Activated T-cell treated with anti-CD3 and anti-CD28 coated beads, Interleukin-2, amount 50 U/mL, for 48 hours (primary cell): ENCODE results near the gene PCDHB1.

Experiments
- DNase-seq, 2 experiments: peaks; one replicate each; pipeline ENCODE4 v3.0.0-alpha.2; 2020

Gene PCDHB1, protein sequence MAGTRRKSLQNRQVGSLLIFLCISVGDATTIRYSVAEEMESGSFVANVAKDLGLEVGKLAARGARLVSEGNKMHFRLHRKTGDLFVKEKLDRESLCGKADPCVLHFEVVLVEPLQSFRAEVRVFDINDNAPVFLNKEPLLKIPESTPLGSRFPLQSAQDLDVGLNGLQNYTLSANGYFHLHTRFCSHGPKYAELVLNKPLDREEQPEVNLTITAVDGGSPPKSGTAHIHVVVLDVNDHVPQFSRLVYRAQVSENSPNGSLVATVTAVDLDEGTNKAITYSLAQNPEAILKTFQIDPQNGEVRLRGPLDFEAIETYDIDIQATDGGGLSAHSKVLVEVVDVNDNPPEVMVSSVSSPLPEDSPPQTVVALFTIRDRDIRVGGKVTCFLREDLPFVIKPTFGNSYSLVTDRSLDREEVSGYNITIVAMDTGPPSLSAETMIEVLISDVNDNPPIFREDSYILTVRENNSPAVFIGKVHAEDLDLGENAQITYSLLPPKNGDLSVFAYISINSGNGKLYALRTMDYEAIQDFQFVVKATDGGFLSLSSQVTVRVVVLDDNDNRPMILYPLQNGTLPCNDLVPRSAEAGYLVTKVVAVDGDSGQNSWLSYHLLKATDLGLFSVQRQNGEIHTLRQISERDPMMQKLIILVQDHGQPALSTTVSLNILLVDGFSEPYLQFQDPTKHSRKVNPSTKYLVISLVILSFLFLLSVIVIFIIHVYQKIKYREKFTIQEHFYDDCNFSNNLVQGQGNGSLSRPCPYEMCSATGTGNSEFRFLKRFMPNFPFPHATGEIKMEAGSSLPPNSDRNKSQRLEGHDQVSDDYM

GRCh38 chr5:141050622-141051520 lies at the start of gene PCDHB1:
PCDHB1 (plus strand) TSS chr5:141051374; CDS start chr5:141051471, 97 bp downstream.
- DNase-seq, result no peak

DNA sequence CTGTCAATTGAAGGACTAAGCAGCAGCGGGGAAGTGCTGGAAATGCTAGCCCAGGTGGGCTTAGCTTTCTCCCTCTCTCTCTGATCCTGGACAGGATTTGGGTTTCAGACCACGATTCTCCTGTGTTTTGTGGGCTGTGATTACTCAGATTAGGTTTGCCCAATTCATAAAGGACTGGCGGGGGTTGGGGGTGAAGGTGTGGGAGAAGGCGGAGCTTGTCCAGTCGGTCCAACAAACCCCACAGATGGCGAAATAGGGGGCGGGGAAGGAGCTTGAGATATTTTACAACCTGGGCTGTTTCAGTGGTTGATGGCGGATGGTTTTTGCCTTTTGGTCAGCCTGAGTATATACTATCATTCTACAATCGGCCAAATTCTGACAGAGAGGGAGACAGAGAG lies 49.7 kb upstream of the PCDHB1 start:
- no peak for DNase-seq

- peak in 1 of 2 experiments; percentile 11 for DNase-seq
Observed at GRCh38 chr5:141001844-141002604, 49.1 kb upstream of the PCDHB1 start.

GRCh38 chr5:141002605-141002965 lies 48.6 kb upstream of the PCDHB1 start:
- DNase-seq, result no peak

DNA sequence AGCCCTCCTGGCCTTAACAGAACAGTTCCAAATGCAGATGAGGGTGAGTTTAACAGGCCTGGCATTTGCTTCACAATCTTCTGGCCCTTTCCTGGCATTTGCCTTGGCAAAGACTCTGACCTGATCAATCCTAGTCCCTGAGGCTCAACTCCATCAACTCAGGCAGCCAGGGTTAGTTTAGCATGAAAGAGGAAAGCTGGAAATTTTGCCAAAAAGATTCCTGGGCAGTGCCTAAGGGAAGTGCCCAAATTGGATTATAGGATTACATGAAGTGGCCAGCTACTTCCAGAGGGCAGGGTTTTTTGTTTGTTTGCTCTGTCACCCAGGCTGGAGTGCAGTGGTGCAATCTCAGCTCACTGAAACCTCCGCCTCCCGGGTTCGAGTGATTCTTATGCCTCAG lies 48.1 kb upstream of the PCDHB1 start:
- DNase-seq, result no peak

- DNase-seq, result no peak
Observed at GRCh38 chr5:141003791-141004611, 47.2 kb upstream of the PCDHB1 start.

DNA sequence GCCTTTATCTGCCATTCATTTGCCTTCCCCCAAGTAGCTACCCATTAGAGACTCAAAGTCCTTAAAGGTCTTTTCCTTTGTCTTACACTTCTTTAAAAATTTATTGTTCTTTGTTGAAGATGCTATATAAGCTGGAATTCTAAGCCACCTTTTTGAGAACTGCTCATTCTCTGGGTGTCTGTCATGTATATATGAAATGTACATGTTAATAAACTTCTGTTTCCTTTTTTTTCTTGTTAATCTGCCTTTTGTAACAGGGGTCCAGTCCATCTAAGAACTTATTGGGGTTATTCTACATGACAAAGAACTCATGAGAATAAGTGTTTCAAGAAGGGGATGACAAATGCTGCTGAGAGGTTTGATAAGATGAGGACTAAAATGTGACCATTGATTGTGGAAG lies 43.4 kb upstream of the PCDHB1 start:
- no peak for DNase-seq

GRCh38 chr5:141010047-141010793 lies 41.0 kb upstream of the PCDHB1 start:
- DNase-seq, result no peak

DNA sequence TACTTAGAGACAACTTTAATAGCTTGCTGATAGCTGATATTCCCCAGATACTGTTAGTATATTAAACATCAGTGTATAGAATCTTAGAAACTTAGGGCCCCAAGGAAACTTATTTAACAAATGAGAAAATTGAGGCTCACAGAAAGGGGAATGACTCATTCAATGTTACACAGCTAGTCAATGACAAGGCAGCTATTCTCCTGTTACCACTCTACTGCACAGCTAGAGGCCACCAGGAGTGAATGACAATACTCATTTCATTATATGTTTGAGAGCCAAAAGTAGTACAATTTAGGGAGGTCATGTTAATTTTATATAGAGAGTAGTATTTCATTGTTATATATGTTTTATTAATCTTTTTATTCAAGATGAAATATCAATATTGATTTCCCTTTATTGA lies 33.2 kb upstream of the PCDHB1 start:
- no peak for DNase-seq

DNA sequence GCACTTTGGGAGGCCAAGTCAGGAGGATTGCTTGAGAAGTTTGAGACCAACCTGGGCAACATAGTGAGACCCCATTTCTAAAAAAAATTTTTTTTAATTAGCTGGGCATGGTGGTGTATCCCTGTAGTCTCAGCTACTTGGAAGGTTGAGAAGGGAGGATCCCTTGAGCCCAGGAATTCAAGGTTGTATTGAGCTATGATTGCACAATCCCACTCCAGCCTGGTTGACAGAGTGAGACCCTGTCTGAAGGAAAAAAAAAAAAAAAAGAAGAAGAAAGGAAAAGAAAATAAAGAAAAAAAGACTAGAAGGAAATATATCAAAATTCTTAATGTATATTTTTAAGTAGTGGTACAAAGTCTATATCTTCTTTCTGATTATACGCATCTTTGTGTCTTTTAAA lies 28.8 kb upstream of the PCDHB1 start:
- DNase-seq, result no peak

DNA sequence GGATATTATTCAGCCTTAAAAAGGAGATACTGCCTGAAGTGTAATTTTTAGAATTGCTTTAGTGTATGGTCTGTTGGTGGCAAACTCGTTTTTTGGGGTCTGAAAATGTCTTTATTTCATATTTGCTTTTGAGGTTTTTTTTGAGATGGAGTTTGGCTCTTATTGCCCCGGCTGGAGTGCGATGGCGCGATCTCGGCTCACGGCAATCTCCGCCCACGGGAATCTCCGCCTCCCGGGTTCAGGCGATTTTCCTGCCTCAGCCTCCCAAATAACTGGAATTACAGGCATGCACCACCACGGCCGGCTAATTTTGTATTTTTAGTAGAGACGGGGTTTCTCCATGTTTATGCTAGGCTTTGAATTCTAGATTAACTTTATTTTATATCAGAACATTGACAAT lies 20.2 kb upstream of the PCDHB1 start:
- DNase-seq, result no peak

DNA sequence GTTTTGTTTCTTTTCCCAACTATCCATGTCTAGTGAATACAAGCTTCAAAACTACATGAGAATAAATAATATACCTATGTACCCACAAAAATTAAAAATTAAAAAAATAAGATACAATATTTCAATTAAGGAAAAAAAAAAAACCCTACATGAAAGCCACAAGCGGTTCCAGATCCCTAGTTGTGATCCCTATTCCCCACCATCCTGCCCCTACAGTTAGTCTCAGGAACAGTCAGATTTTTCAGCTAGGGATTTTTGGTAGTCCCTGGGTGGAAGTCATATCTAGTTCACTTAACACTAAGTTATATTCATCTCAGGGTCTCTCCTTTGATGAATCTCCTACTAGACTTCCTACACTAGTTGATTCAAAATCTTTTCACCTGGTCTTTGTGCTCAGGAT lies 18.5 kb upstream of the PCDHB1 start:
- no peak for DNase-seq

- no peak for DNase-seq
Observed at GRCh38 chr5:141039061-141039460, 12.1 kb upstream of the PCDHB1 start.

DNA sequence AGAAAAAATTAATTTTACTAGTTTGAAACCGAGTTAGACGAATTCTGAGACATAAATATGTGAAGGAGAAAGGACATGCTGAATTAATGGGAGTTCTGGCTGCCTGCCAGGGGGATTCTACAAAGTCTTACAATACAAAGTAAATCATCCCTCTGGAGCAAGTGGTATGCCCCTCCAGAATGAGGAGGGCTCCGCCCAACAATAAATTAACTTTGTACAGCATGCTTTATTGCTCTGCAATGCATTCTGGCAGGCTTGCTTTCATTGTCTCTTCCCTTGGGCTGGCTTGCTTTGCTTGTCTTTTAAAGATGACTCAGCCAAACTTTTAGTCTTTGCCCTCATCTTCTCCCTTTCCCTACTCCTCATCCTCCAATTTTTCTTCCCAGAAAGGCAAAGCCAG lies 11.7 kb upstream of the PCDHB1 start:
- no peak for DNase-seq

- peak in 1 of 2 experiments; percentile 15 for DNase-seq
Observed at GRCh38 chr5:141040093-141040770, 10.9 kb upstream of the PCDHB1 start.

GRCh38 chr5:141040771-141041426 lies 10.3 kb upstream of the PCDHB1 start:
- DNase-seq, result peak; percentile 82 to 83

GRCh38 chr5:141041427-141041785 lies 9.8 kb upstream of the PCDHB1 start:
- no peak for DNase-seq

GRCh38 chr5:141042555-141042954 lies 8.6 kb upstream of the PCDHB1 start:
- no peak for DNase-seq

DNA sequence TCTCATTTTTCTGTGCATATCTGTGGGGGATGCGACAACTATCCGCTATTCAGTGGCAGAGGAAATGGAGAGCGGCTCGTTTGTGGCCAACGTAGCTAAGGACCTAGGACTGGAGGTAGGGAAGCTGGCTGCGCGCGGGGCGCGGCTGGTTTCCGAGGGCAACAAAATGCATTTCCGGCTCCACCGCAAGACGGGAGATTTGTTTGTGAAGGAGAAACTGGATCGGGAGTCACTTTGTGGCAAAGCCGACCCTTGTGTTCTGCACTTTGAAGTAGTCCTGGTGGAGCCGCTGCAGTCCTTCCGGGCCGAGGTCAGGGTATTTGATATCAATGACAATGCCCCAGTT lies 320 bp downstream of the PCDHB1 start:
- no peak for DNase-seq

DNA sequence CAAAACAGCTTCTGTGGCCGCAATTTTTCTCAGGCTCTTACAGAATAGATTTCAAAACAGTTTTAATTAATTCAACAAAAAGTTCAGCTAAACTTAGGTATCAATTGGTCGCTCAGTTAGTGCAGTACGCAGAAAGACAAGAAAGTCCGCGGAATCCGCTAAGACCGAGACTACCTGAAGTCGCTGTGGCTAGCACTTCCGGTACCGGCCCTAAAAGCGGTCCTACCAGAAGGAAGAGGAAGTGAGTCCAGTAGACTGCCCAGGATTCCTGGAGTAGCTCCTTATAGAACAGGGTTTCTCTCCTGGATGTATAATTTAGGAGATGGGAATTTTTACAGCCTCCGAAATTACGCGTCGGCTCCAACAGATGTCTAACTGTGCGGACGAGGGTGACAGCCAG lies 26.7 kb downstream of the PCDHB1 start:
- DNase-seq, result no peak
